NB4 (cell line): ENCODE data around the gene CMC1.

ENCODE experiments used
- DNase-seq: peaks from one replicate; pipeline ENCODE4 v3.0.0; 2010; ENCODE audit warnings: low read depth
- H3K4me3 ChIP-seq: one replicate; pipeline ENCODE4 v1.5.1; 2011; ENCODE audit warnings: mild to moderate bottlenecking, low read depth, low read length, moderate library complexity
- CTCF ChIP-seq: IDR thresholded peaks from one replicate; pipeline ENCODE4 v1.5.1; 2012; ENCODE audit warnings: low read depth, low read length
- MAX ChIP-seq: IDR thresholded peaks from 2 replicates; pipeline ENCODE4 v1.6.1; 2011; ENCODE audit warnings: low read depth, low read length
- MYC ChIP-seq: IDR thresholded peaks from 2 replicates; pipeline ENCODE4 v1.6.1; 2011; ENCODE audit warnings: low read depth, low read length
- POLR2A ChIP-seq: IDR thresholded peaks from 2 replicates; pipeline ENCODE4 v1.6.1; 2011; ENCODE audit warnings: mild to moderate bottlenecking; ENCODE audit not compliant: insufficient read length; ENCODE audit errors: extremely low read depth

CMC1 gene

GRCh38 chr3:28224430-28224829 lies 17.0 kb upstream of the CMC1 start:
- no peak for TF ChIP-seq MYC
- no peak for TF ChIP-seq POLR2A
- no peak for TF ChIP-seq CTCF
- TF ChIP-seq MAX, result no peak
- H3K4me3 ChIP-seq, result no peak overlapping the region
- DNase-seq, result no peak

GRCh38 chr3:28226020-28226419 lies 15.4 kb upstream of the CMC1 start:
- no peak for TF ChIP-seq CTCF
- TF ChIP-seq POLR2A, result no peak
- TF ChIP-seq MYC, result no peak
- no peak for TF ChIP-seq MAX
- no peak for DNase-seq
- H3K4me3 ChIP-seq, result no peak overlapping the region

- H3K4me3 ChIP-seq, result no peak overlapping the region
- no peak for DNase-seq
- TF ChIP-seq MYC, result no peak
- TF ChIP-seq CTCF, result no peak
- TF ChIP-seq MAX, result no peak
- TF ChIP-seq POLR2A, result no peak
These were observed 12.8 kb upstream of the CMC1 start for GRCh38 chr3:28228623-28229022.

- H3K4me3 ChIP-seq, result no peak overlapping the region
- TF ChIP-seq MAX (no peak), POLR2A (no peak), MYC (no peak), CTCF (no peak)
- no peak for DNase-seq
These were observed 8.8 kb upstream of the CMC1 start for GRCh38 chr3:28232659-28233058.

GRCh38 chr3:28234454-28234853 lies 7.0 kb upstream of the CMC1 start:
- no peak for DNase-seq
- no peak for TF ChIP-seq CTCF
- TF ChIP-seq MAX, result no peak
- TF ChIP-seq MYC, result no peak
- TF ChIP-seq POLR2A, result no peak
- no peak overlapping the region for H3K4me3 ChIP-seq

GRCh38 chr3:28239108-28239507 lies 2.3 kb upstream of the CMC1 start:
- DNase-seq, result no peak
- H3K4me3 ChIP-seq, result no peak overlapping the region
- TF ChIP-seq CTCF (no peak), MYC (no peak), POLR2A (no peak), MAX (no peak)
